CD14-positive monocyte (primary cell): ENCODE measurements around the gene ZDHHC14. TPM values are rescaled to one million over a fixed set of nuclear protein-coding genes. Genes with fewer than 3 reads are reported as not detected.
A peak's percentile ranks its signal among the peaks of the same experiment; 100 is the strongest.

Experiments used
- DNase-seq, 3 donors: peaks; one replicate each; pipeline ENCODE4 v3.0.0-alpha.2; 2011 to 2022
- H2AFZ ChIP-seq: 2 replicates; pipeline ENCODE4 v1.6.0; 2012; ENCODE audit warnings: mild to moderate bottlenecking, low read depth, low read length, inconsistent platforms; ENCODE audit not compliant: insufficient read depth, poor library complexity, severe bottlenecking
- H3K27ac ChIP-seq, 2 donors: 1 replicate in 1 of 2; 2 replicates in 1 of 2; pipeline ENCODE4 v1.5.1; 2012 to 2013; ENCODE audit warnings: low read length in 2 of 2, control low read depth in 1 of 2, inconsistent platforms in 1 of 2, low read depth in 1 of 2, mild to moderate bottlenecking in 1 of 2
- H3K27me3 ChIP-seq, 2 donors: one replicate each; pipeline versions ENCODE4 v1.6.0 to v1.6.1; 2011 to 2013; ENCODE audit warnings: low read length in 2 of 2; ENCODE audit not compliant: control insufficient read depth in 2 of 2, insufficient read depth in 2 of 2
- H3K36me3 ChIP-seq, 2 donors: replicated peaks in 1 of 2; 1 replicate in 1 of 2; 2 replicates in 1 of 2; pipeline versions ENCODE4 v1.5.1 to v1.6.1; 2012 to 2013; ENCODE audit warnings: low read length in 2 of 2, control low read depth in 1 of 2, inconsistent platforms in 1 of 2, mild to moderate bottlenecking in 1 of 2; ENCODE audit not compliant: insufficient read depth in 2 of 2, control insufficient read depth in 1 of 2
- H3K4me1 ChIP-seq, 2 donors: 1 replicate in 1 of 2; 2 replicates in 1 of 2; pipeline versions ENCODE4 v1.5.1 to v1.6.1; 2012 to 2013; ENCODE audit warnings: low read length in 2 of 2, control low read depth in 1 of 2, inconsistent platforms in 1 of 2, mild to moderate bottlenecking in 1 of 2, moderate library complexity in 1 of 2; ENCODE audit not compliant: insufficient read depth in 2 of 2, control insufficient read depth in 1 of 2
- H3K4me2 ChIP-seq: replicated peaks from 2 replicates; pipeline ENCODE3; 2012; ENCODE audit warnings: low read length, moderate library complexity, mild to moderate bottlenecking; ENCODE audit not compliant: poor library complexity, severe bottlenecking; ENCODE audit errors: extremely low read depth
- H3K4me3 ChIP-seq, 3 experiments: fragments of 200-600 bp in 1 of 3; sonication (generic) in 1 of 3; replicated peaks in 1 of 3; 1 replicate in 2 of 3; 2 replicates in 1 of 3; pipeline ENCODE4 v1.5.1; 2011 to 2013; ENCODE audit warnings: low read length in 3 of 3, mild to moderate bottlenecking in 3 of 3, control low read depth in 2 of 3, low read depth in 2 of 3, inconsistent platforms in 1 of 3, moderate library complexity in 1 of 3
- H3K79me2 ChIP-seq: 2 replicates; pipeline ENCODE4 v1.6.0; 2012; ENCODE audit warnings: mild to moderate bottlenecking, control low read depth, inconsistent platforms, low read length, moderate library complexity; ENCODE audit not compliant: insufficient read depth
- H3K9ac ChIP-seq: 2 replicates; pipeline ENCODE4 v1.6.0; 2017; ENCODE audit warnings: low read length, mild to moderate bottlenecking; ENCODE audit not compliant: insufficient read depth, poor library complexity, severe bottlenecking
- H3K9me3 ChIP-seq, 2 donors: replicated peaks in 1 of 2; 1 replicate in 1 of 2; 2 replicates in 1 of 2; pipeline versions ENCODE4 v1.5.1 to v1.6.1; 2012 to 2013; ENCODE audit warnings: low read length in 2 of 2, control low read depth in 1 of 2; ENCODE audit not compliant: control insufficient read depth in 1 of 2, insufficient read depth in 1 of 2
- H4K20me1 ChIP-seq: 2 replicates; pipeline ENCODE4 v1.6.0; 2012; ENCODE audit warnings: mild to moderate bottlenecking, low read length, control low read depth, moderate library complexity; ENCODE audit not compliant: insufficient read depth
- H3K27ac Mint-ChIP-seq, 7 donors: one replicate each; pipeline ENCODE4 v1.8.0; 2020; ENCODE audit warnings: mild to moderate bottlenecking in 7 of 7, mixed read lengths in 7 of 7, moderate library complexity in 6 of 7, inconsistent platforms in 2 of 7
- H3K27me3 Mint-ChIP-seq, 3 donors: one replicate each; pipeline ENCODE4 v1.8.0; 2021 to 2022; ENCODE audit warnings: low read depth in 3 of 3, mild to moderate bottlenecking in 3 of 3, mixed read lengths in 3 of 3, moderate library complexity in 3 of 3, inconsistent platforms in 1 of 3
- H3K36me3 Mint-ChIP-seq, 2 donors: one replicate each; pipeline ENCODE4 v1.8.0; 2020; ENCODE audit warnings: mixed read lengths in 2 of 2, inconsistent platforms in 1 of 2, mild to moderate bottlenecking in 1 of 2
- H3K4me1 Mint-ChIP-seq: one replicate; pipeline ENCODE4 v1.8.0; 2020; ENCODE audit warnings: mild to moderate bottlenecking, mixed read lengths
- H3K4me3 Mint-ChIP-seq, 2 donors: one replicate each; pipeline ENCODE4 v1.8.0; 2020; ENCODE audit warnings: mild to moderate bottlenecking in 2 of 2, mixed read lengths in 2 of 2, moderate library complexity in 1 of 2
- H3K9me3 Mint-ChIP-seq, 7 donors: one replicate each; pipeline ENCODE4 v1.8.0; 2020 to 2022; ENCODE audit warnings: mixed read lengths in 7 of 7, mild to moderate bottlenecking in 6 of 7, moderate library complexity in 6 of 7, inconsistent platforms in 2 of 7
- CTCF ChIP-seq: fragments of 200-600 bp; IDR thresholded peaks from one replicate; pipeline ENCODE4 v1.8.0; 2022; ENCODE audit warnings: antibody characterized with exemption, mild to moderate bottlenecking
- WGBS: methylation state at CpG from one replicate; pipeline ENCODE4 v1.1.5; 2013; ENCODE audit warnings: missing lambda C conversion rate; ENCODE audit not compliant: insufficient coverage; 5-methylcytosine and 5-hydroxymethylcytosine counted together
- intact Hi-C, 2 donors: fragments of 100-400 bp; cut with micrococcal nuclease; formaldehyde crosslinking; loops; one replicate each; pipeline versions ENCODE4 v1.15.0 to v1.15.1; 2023
- polyA plus RNA-seq, 3 donors: library from polyadenylated mRNA; depleted of rRNA in 1 of 3; unstranded in 2 of 3; stranded (reverse) in 1 of 3; fragments of 300-500 nt in 2 of 3; fragments of >200 nt in 1 of 3; fragmentation: Illumina TruSeq in 2 of 3; gene quantifications; 1 replicate in 2 of 3; 2 replicates in 1 of 3; pipeline ENCODE4 v1.2.3, GENCODE V29; 2012 to 2021

The ZDHHC14 gene
- polyA plus RNA-seq, 3 donors = 0.30 to 1.7 (median 0.93) TPM

DNA sequence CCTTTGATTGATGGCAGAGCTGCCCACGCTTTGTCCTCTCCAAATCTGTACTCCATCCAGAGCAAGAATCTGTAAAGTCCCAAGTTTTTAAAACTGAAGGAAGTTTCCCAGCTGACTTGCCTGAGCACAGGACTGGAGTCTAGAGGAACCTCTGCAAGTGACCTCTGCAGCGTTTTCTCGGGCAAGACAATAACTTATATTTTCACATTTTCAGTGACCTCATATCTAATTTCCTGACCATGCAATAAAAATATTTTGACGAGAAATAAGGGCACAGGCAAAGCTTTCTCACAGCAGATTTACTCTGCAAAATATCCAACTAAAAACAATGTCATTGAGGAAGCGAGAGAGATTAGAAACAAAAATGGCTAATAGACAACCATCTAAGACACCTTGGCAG lies 256.5 kb downstream of the ZDHHC14 start:
- no peaks in the 10 kb centered on the region for H3K36me3 ChIP-seq
- intact Hi-C loops = no loop called here
- peaks cover 4 to 11% (median 6%) of the 10 kb centered on the region in 3 donors for H3K27me3 Mint-ChIP-seq
- no peak overlapping the region for H3K27ac ChIP-seq
- no peak overlapping the region for H2AFZ ChIP-seq
- no peaks in the 10 kb centered on the region for H3K79me2 ChIP-seq
- H3K4me2 ChIP-seq = no peak overlapping the region
- no peak overlapping the region for H3K4me3 ChIP-seq
- peaks cover 6% of the 10 kb centered on the region for H3K4me1 Mint-ChIP-seq
- H3K36me3 Mint-ChIP-seq = peaks cover 0 to 6% of the 10 kb centered on the region in 2 donors
- WGBS = 100% methylated on average over 3 of the region's 5 CpGs
- H3K4me1 ChIP-seq = no peaks in the 10 kb centered on the region
- H3K4me3 Mint-ChIP-seq = no peak overlapping the region
- H3K9me3 Mint-ChIP-seq = no peaks in the 10 kb centered on the region
- no peak overlapping the region for H3K27ac Mint-ChIP-seq
- no peaks in the 10 kb centered on the region for H3K9me3 ChIP-seq
- H4K20me1 ChIP-seq = no peaks in the 10 kb centered on the region
- H3K9ac ChIP-seq = no peak overlapping the region
- no peaks in the 10 kb centered on the region for H3K27me3 ChIP-seq
- DNase-seq = no peak
- no peak for TF ChIP-seq CTCF

- Mint-ChIP-seq H3K4me1 (peaks cover 6% of the 10 kb centered on the region), H3K27me3 (peaks cover 4 to 11% (median 6%) of the 10 kb centered on the region in 3 donors), H3K27ac (peak overlapping the region in 1 of 7 donors; percentile 12), H3K4me3 (no peak overlapping the region), H3K36me3 (peaks cover 0 to under 1% of the 10 kb centered on the region in 2 donors), H3K9me3 (no peaks in the 10 kb centered on the region)
- Histone ChIP-seq H3K79me2 (no peaks in the 10 kb centered on the region), H3K4me3 (no peak overlapping the region), H2AFZ (no peak overlapping the region), H3K27ac (no peak overlapping the region), H3K4me2 (no peak overlapping the region), H3K9ac (no peak overlapping the region), H4K20me1 (no peaks in the 10 kb centered on the region), H3K4me1 (no peaks in the 10 kb centered on the region), H3K9me3 (no peaks in the 10 kb centered on the region), H3K36me3 (no peaks in the 10 kb centered on the region), H3K27me3 (no peaks in the 10 kb centered on the region)
- 98% methylated on average over 5 of the region's 8 CpGs for WGBS
- no peak for TF ChIP-seq CTCF
- intact Hi-C loops = no loop called here
- DNase-seq = no peak
Measured at GRCh38 chr6:157637941-157638662, 257.1 kb downstream of the ZDHHC14 start.
